T-helper 2 cell treated with Interferon-gamma antibody and Interleukin-4, amounts not matched to agents 5 μg/mL and 100 μg/mL, for 36 hours (primary cell): ENCODE measurements around the gene ZNF672.
"Not testable (repeated sequence)": the region's sequence is repeated elsewhere in the genome, so short reads cannot be mapped to it uniquely, and the experiment has no call there.

Experiments
- DNase-seq: peaks from one replicate; pipeline ENCODE4 v3.0.0; 2021; ENCODE audit warnings: low spot score
- H3K27ac Mint-ChIP-seq: one replicate; pipeline ENCODE4 v1.8.0; 2021; ENCODE audit warnings: mild to moderate bottlenecking, mixed read lengths
- H3K27me3 Mint-ChIP-seq: one replicate; pipeline ENCODE4 v1.8.0; 2021; ENCODE audit warnings: low read depth, mixed read lengths
- H3K36me3 Mint-ChIP-seq: one replicate; pipeline ENCODE4 v1.8.0; 2021; ENCODE audit warnings: low read depth, mixed read lengths
- H3K4me1 Mint-ChIP-seq: one replicate; pipeline ENCODE4 v1.8.0; 2021; ENCODE audit warnings: low read depth, mixed read lengths
- H3K4me3 Mint-ChIP-seq: one replicate; pipeline ENCODE4 v1.8.0; 2022; ENCODE audit warnings: mild to moderate bottlenecking, moderate library complexity, mixed read lengths
- H3K9me3 Mint-ChIP-seq: one replicate; pipeline ENCODE4 v1.8.0; 2021; ENCODE audit warnings: mixed read lengths

ZNF672 gene

DNA sequence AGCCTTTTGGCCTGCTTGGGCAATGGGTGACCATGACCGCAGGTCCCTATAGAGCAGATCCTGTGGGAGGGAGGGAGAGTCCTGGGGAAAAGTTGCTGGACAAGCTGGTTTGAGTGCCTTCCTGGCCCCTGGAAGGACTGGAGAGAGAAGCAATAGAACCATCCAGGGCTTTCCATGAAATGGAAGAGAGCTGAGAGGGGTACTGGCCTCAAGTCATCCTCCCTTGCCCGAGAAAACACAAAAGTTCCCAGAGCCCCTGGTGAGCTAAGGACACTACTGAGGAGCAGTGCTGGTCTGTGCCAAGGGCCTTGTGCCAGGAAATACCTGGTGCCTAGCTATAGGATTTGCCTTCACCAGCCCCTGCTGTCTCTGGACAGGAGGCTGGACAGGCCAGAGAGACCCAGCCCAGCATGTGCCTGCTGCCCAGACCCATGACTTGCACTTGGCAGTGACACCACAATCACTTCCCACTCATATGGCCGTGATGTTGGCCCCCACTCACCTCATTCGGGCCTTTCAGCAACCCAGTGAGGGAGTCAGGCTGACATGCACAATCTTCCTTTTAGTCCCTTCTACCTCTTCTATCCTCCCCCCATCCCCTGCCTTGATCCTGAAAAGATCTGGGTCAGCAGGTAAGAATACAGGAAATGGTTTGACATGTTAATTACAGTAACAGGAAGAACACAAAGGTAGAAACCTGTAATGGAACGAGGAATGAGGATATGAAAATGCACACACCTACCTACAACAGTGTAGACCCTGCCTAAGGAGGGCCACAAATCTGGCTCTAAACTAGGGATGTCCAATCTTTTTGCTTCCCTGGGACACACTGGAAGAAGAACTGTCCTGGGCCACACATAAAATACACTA, 19.3 kb upstream of the ZNF672 start:
- DNase-seq, result no peak
- Mint-ChIP-seq H3K4me3 (peak overlapping the region; percentile 28), H3K36me3 (peaks cover 59% of the 10 kb centered on the region), H3K9me3 (no peaks in the 10 kb centered on the region), H3K4me1 (peaks cover 46% of the 10 kb centered on the region), H3K27ac (peak overlapping the region; percentile 72), H3K27me3 (no peaks in the 10 kb centered on the region)

DNA sequence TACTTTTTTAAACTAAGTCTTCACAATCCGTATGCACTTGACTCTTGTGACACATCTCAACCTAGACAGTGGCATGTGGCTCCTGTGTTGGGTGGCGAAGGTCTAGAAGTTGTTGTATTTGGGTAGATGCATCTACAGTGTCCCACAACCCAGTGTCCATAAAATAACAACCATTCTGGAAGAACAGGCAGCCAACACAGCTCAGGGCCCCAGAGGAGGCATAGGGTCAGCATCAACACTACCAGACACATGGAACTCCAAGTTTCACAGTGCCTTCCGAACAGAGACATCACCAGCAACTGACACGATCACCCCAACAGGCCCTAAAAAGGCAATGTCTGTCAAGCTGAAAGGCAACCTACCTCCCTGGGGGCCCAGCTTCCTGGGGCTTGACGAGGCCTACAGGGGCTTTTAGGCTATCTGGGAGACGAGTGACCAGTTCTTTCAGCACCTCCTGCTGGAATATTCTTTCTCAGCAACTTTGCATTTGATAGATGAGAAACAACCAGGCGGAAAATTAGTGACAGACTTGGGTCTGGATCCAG, 17.9 kb upstream of the ZNF672 start:
- Mint-ChIP-seq H3K27me3 (no peaks in the 10 kb centered on the region), H3K9me3 (no peaks in the 10 kb centered on the region), H3K4me3 (no peak overlapping the region), H3K4me1 (peaks cover 57% of the 10 kb centered on the region), H3K27ac (peak overlapping the region; percentile 12), H3K36me3 (peaks cover 57% of the 10 kb centered on the region)
- no peak for DNase-seq

DNA sequence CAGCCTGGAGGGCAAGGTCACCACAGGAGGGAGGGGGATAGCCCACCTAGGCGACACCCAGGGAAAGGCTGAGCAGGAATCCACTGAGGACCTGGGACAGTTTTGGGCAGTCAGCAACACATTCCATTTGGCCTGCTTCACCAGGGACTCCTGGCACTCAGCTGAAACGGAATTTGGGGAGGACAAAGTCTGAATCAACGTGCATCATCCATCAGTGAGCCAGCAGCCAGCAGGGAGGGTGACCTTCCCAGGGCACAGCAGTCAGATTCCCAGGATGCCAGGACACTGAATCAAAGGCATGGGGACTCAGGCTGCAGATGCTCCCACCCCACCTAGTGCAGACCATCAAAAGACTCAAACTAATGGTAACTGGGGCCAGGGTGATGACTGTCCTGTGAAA, 16.9 kb upstream of the ZNF672 start:
- H3K36me3 Mint-ChIP-seq, result peaks cover 52% of the 10 kb centered on the region
- H3K4me3 Mint-ChIP-seq, result no peak overlapping the region
- no peak for DNase-seq
- peaks cover 53% of the 10 kb centered on the region for H3K4me1 Mint-ChIP-seq
- H3K27me3 Mint-ChIP-seq, result no peaks in the 10 kb centered on the region
- no peaks in the 10 kb centered on the region for H3K9me3 Mint-ChIP-seq
- H3K27ac Mint-ChIP-seq, result no peak overlapping the region

GRCh38 chr1:248821641-248822040, 16.4 kb upstream of the ZNF672 start:
- no peaks in the 10 kb centered on the region for H3K9me3 Mint-ChIP-seq
- no peak overlapping the region for H3K4me3 Mint-ChIP-seq
- H3K4me1 Mint-ChIP-seq, result peaks cover 48% of the 10 kb centered on the region
- no peak for DNase-seq
- no peaks in the 10 kb centered on the region for H3K27me3 Mint-ChIP-seq
- H3K27ac Mint-ChIP-seq, result no peak overlapping the region
- H3K36me3 Mint-ChIP-seq, result peaks cover 47% of the 10 kb centered on the region

DNA sequence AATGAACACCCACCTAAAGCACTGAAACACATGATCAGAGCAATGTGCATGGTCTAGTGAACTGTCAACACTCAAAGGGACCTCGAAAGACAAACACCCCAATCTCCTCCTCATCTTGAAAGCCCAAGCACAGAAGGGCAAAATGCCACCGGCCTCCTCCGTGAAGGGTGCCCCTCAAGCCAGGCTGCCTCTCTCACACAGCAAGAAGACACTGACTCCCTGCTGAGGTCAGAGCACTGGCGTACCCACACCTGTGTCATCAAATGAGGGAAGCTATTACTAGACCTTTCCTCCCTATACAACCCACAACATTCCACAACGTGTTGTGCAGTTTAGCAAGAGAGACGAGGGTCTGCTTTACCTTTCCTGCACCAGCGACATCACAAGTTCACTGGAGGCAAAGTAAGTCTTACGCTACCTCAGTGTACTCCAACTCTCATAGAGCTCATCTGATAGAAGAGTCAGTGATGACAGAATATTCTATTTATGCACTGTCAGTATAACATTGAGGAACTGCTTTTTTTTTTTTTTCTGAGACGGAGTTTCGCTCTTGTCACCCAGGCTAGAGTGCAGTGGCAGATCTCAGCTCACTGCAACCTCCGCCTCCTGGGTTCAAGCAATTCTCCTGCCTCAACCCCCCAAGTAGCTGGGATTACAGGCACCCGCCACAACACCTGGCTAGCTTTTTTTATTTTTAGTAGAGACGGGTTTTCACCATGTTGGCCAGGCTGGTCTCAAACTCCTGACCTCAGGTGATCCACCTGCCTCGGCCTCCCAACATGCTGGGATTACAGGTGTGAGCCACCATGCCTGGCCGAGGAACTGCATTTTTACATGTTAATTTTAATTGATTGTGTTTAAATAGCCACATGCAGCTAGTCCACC, 15.6 kb upstream of the ZNF672 start:
- Mint-ChIP-seq H3K27ac (no peak overlapping the region), H3K4me3 (peak overlapping the region; percentile 99), H3K36me3 (peaks cover 43% of the 10 kb centered on the region)

DNA sequence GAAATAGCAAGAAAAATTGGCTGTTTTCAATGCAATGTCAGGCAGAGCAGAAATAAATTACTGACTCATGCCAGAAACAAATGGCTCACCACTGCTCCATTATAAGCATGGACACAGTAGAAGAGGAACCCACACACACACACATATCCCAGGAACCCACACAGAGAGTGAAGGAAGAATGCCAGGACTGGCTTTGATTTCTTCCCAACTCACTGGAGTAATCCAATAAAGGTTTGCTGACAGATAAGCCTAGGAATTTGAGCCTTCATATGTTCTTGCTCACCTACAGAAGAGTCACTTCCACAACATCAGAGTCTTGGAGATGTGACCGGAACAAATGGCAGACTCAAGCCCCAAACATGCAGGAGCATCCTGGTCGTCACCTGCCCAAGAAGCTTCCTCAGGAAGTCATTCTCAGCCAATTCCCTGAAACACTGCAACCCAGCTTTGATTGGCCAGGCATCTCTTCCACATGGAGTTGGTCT, 14.5 kb upstream of the ZNF672 start:
- Mint-ChIP-seq H3K4me1 (peaks cover 40% of the 10 kb centered on the region), H3K9me3 (no peaks in the 10 kb centered on the region), H3K4me3 (peak overlapping the region; percentile 99), H3K36me3 (peaks cover 36% of the 10 kb centered on the region), H3K27ac (no peak overlapping the region), H3K27me3 (no peaks in the 10 kb centered on the region)
- no peak for DNase-seq

More for the DNA sequence above, 15.6 kb upstream of the ZNF672 start:
- DNase-seq, result no peak
- Mint-ChIP-seq H3K9me3 (no peaks in the 10 kb centered on the region), H3K4me1 (peaks cover 46% of the 10 kb centered on the region), H3K27me3 (no peaks in the 10 kb centered on the region)

DNA sequence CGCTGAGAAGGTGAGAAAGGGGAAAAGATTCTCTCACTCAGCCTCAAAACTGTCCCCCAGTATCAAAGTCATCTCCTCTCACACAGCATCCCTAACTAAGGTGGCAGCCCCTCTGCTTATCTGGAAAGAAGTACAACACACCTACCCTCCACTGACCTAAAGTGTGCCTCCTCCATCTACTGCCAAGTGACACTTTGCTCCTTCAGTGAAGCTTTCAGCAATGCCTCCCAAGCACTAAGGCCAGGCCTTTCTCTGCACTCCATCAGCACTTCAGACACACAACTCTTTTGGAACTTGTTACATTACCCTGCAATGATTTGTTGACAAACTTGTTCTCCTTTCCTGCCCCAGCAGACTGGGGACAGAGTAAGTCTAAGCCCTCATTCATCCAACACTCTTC, 13.7 kb upstream of the ZNF672 start:
- H3K9me3 Mint-ChIP-seq, result no peaks in the 10 kb centered on the region
- peak overlapping the region; percentile 99 for H3K4me3 Mint-ChIP-seq
- peaks cover 31% of the 10 kb centered on the region for H3K36me3 Mint-ChIP-seq
- peak overlapping the region; percentile 100 for H3K27ac Mint-ChIP-seq
- H3K27me3 Mint-ChIP-seq, result no peaks in the 10 kb centered on the region
- H3K4me1 Mint-ChIP-seq, result peaks cover 34% of the 10 kb centered on the region
- DNase-seq, result no peak

GRCh38 chr1:248824701-248825100, 13.3 kb upstream of the ZNF672 start:
- H3K4me3 Mint-ChIP-seq, result peak overlapping the region; percentile 99
- H3K36me3 Mint-ChIP-seq, result peaks cover 30% of the 10 kb centered on the region
- no peaks in the 10 kb centered on the region for H3K27me3 Mint-ChIP-seq
- H3K27ac Mint-ChIP-seq, result peak overlapping the region; percentile 100
- no peak for DNase-seq
- peaks cover 34% of the 10 kb centered on the region for H3K4me1 Mint-ChIP-seq
- no peaks in the 10 kb centered on the region for H3K9me3 Mint-ChIP-seq

- no peak for DNase-seq
- Mint-ChIP-seq H3K36me3 (peaks cover 28% of the 10 kb centered on the region), H3K4me3 (peak overlapping the region; percentile 99), H3K9me3 (no peaks in the 10 kb centered on the region), H3K27me3 (no peaks in the 10 kb centered on the region), H3K4me1 (peaks cover 32% of the 10 kb centered on the region), H3K27ac (peak overlapping the region; percentile 100)
Observed at GRCh38 chr1:248825136-248825535, 12.9 kb upstream of the ZNF672 start.

GRCh38 chr1:248825573-248825908, 12.5 kb upstream of the ZNF672 start:
- Mint-ChIP-seq H3K36me3 (peaks cover 28% of the 10 kb centered on the region), H3K27ac (peak overlapping the region; percentile 100), H3K4me3 (peak overlapping the region; percentile 99), H3K27me3 (no peaks in the 10 kb centered on the region), H3K4me1 (peaks cover 32% of the 10 kb centered on the region), H3K9me3 (no peaks in the 10 kb centered on the region)
- DNase-seq, result no peak

- H3K4me1 Mint-ChIP-seq, result peaks cover 32% of the 10 kb centered on the region
- H3K27me3 Mint-ChIP-seq, result peaks cover under 1% of the 10 kb centered on the region
- H3K4me3 Mint-ChIP-seq, result peak within 1 kb of the TSS; percentile 99
- no peaks in the 10 kb centered on the region for H3K9me3 Mint-ChIP-seq
- peaks cover 26% of the 10 kb centered on the region for H3K36me3 Mint-ChIP-seq
- DNase-seq, result peak; percentile 89
- peak within 1 kb of the TSS; percentile 100 for H3K27ac Mint-ChIP-seq
Observed at GRCh38 chr1:248825909-248826760, 11.9 kb upstream of the ZNF672 start, which contains the start of gene SH3BP5L. Gene SH3BP5L, minus strand, starts transcription at chr1:248825915. Its CDS starts 980 bp downstream, at chr1:248824935.

- H3K27ac Mint-ChIP-seq, result no peak overlapping the region
- H3K36me3 Mint-ChIP-seq, result peaks cover 12% of the 10 kb centered on the region
- DNase-seq, result no peak
- H3K27me3 Mint-ChIP-seq, result peaks cover 5% of the 10 kb centered on the region
- peaks cover 22% of the 10 kb centered on the region for H3K4me1 Mint-ChIP-seq
- no peaks in the 10 kb centered on the region for H3K9me3 Mint-ChIP-seq
- no peak overlapping the region for H3K4me3 Mint-ChIP-seq
Observed at GRCh38 chr1:248828845-248829244, 9.2 kb upstream of the ZNF672 start.

DNA sequence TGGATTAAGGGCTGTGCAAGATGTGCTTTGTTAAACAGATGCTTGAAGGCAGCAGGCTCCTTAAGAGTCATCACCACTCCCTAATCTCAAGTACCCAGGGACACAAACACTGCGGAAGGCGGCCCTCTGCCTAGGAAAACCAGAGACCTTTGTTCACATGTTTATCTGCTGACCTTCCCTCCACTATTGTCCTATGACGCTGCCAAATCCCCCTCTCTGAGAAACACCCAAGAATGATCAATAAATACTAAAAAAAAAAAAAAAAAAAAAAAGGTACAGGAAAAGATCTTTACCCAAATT, 7.4 kb upstream of the ZNF672 start:
- DNase-seq, H3K27me3 Mint-ChIP-seq, H3K9me3 Mint-ChIP-seq, H3K36me3 Mint-ChIP-seq, H3K27ac Mint-ChIP-seq, H3K4me3 Mint-ChIP-seq: not testable (repeated sequence)
- peaks cover 10% of the 10 kb centered on the region for H3K4me1 Mint-ChIP-seq
